GM18520 (cell line): ENCODE results near the gene SYNE1.

Experiments used
- ATAC-seq: cut with Tn5 transposase; IDR thresholded peaks from one replicate; pipeline ENCODE4 v1.9.1; 2021; ENCODE audit not compliant: unreplicated experiment

The SYNE1 gene

GRCh38 chr6:152295346-152295745, 341.8 kb downstream of the SYNE1 start:
- no peak for ATAC-seq

- ATAC-seq = no peak
These were observed 343.8 kb downstream of the SYNE1 start for GRCh38 chr6:152293404-152293803.

- no peak for ATAC-seq
These were observed 344.6 kb downstream of the SYNE1 start for GRCh38 chr6:152292555-152292954.

GRCh38 chr6:152290693-152291092, 346.5 kb downstream of the SYNE1 start:
- ATAC-seq = no peak

- ATAC-seq = no peak
These were observed 359.3 kb downstream of the SYNE1 start for GRCh38 chr6:152277826-152278329.

- no peak for ATAC-seq
These were observed 363.5 kb downstream of the SYNE1 start for GRCh38 chr6:152273638-152274037.

- no peak for ATAC-seq
These were observed 364.2 kb downstream of the SYNE1 start for GRCh38 chr6:152273002-152273401.

- no peak for ATAC-seq
These were observed 364.7 kb downstream of the SYNE1 start for GRCh38 chr6:152272486-152272885.

- peak; percentile 30 for ATAC-seq
These were observed 365.2 kb downstream of the SYNE1 start for GRCh38 chr6:152271776-152272464.

GRCh38 chr6:152270301-152270925, 366.7 kb downstream of the SYNE1 start:
- no peak for ATAC-seq

GRCh38 chr6:152268846-152269442, 368.2 kb downstream of the SYNE1 start:
- no peak for ATAC-seq

- no peak for ATAC-seq
These were observed 369.0 kb downstream of the SYNE1 start for GRCh38 chr6:152267967-152268845.

GRCh38 chr6:152265651-152266050, 371.5 kb downstream of the SYNE1 start:
- no peak for ATAC-seq

- no peak for ATAC-seq
These were observed 373.6 kb downstream of the SYNE1 start for GRCh38 chr6:152263582-152263981.

GRCh38 chr6:152261179-152261578, 376.0 kb downstream of the SYNE1 start:
- ATAC-seq = no peak

GRCh38 chr6:152259234-152259633, 377.9 kb downstream of the SYNE1 start:
- no peak for ATAC-seq

GRCh38 chr6:152257581-152257980, 379.6 kb downstream of the SYNE1 start:
- ATAC-seq = no peak

GRCh38 chr6:152250127-152250526, 387.0 kb downstream of the SYNE1 start:
- ATAC-seq = no peak

- ATAC-seq = no peak
These were observed 388.2 kb downstream of the SYNE1 start for GRCh38 chr6:152248980-152249379.

- no peak for ATAC-seq
These were observed 390.4 kb downstream of the SYNE1 start for GRCh38 chr6:152246554-152247337.
